Measurements from ENCODE around the gene FAM174B. TPM values are rescaled to one million over a fixed set of nuclear protein-coding genes. Genes with fewer than 3 reads are reported as not detected.

The FAM174B gene
- total RNA-seq, 4 donors from 2014 or later = 6.6 to 16.5 (median 9.7) TPM

DNA sequence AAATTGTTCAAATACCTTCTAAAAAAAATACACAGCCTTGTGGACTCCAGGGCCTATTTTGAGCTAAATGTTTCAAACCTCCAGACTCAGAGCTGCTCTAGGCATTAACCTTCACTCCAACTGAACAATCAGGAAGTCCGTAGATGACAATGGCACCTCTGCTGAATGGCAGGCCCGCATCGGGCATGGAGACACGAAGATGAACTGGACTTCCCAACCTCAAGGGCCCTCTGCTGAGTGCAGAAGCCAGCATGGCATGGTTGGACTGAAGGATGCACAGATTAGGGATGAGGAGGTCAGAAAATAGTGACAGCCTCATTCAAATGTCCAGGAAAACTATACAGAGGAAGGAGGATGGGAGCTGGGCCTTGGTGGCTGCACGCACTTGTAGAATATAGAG, 2.2 kb downstream of the FAM174B start:
- 91 to 96% methylated on average over 5 of the region's 5 CpGs for WGBS, 2 donors
- Histone ChIP-seq H3K27me3 (peaks cover 0 to 3% of the 10 kb centered on the region in 2 donors), H3K36me3 (peaks cover 0 to 8% (median 0%) of the 10 kb centered on the region in 3 donors), H3K4me1 (peaks cover 0 to 21% (median 0%) of the 10 kb centered on the region in 4 donors), H3K27ac (no peak overlapping the region), H3K4me3 (no peak overlapping the region), H3K9me3 (no peaks in the 10 kb centered on the region)
- no peak for DNase-seq (ENCODE audit: low spot score in 2 of 2)
- TF ChIP-seq EP300 (IDR thresholded peaks at IDR 0.05) (no peak), CTCF (IDR thresholded peaks at IDR 0.05) (no peak), POLR2A (IDR thresholded peaks at IDR 0.05) (no peak)

DNA sequence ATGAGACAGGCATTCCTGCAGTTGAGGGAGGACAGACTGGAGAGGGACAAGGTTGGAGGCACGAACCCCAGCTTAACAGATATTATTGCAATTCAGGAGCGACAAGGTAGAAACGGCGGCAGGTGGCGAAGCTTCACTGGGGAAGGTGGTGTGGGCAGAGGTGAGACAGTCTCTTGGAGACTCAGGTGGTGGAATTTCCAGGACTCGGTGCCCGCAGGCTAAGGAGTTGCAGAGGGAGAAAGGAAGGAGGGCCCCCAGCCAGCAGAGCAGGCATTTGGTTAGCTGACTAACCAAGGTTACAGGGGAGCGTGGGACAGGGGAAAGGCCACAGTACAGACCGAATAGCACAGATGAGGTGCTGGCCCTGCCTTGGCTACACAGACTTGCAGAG, 3.0 kb downstream of the FAM174B start:
- peaks cover 0 to 8% (median 0%) of the 10 kb centered on the region in 3 donors for H3K36me3 ChIP-seq
- 90 to 91% methylated on average over 9 of the region's 9 CpGs for WGBS, 2 donors
- H3K9me3 ChIP-seq = no peaks in the 10 kb centered on the region
- H3K27ac ChIP-seq = no peak overlapping the region
- DNase-seq (ENCODE audit: low spot score in 2 of 2) = no peak
- H3K4me1 ChIP-seq = peaks cover 0 to 21% (median 0%) of the 10 kb centered on the region in 4 donors
- TF ChIP-seq EP300 (IDR thresholded peaks at IDR 0.05) (no peak), POLR2A (IDR thresholded peaks at IDR 0.05) (no peak)
- H3K4me3 ChIP-seq = no peak overlapping the region
- peaks cover 0 to 3% of the 10 kb centered on the region in 2 donors for H3K27me3 ChIP-seq

- no peak for DNase-seq (ENCODE audit: low spot score in 2 of 2)
- peaks cover 0 to 21% (median 0%) of the 10 kb centered on the region in 4 donors for H3K4me1 ChIP-seq
- peaks cover 0 to 3% of the 10 kb centered on the region in 2 donors for H3K27me3 ChIP-seq
- no peak overlapping the region for H3K4me3 ChIP-seq
- H3K9me3 ChIP-seq = no peaks in the 10 kb centered on the region
- no peak for TF ChIP-seq POLR2A (IDR thresholded peaks at IDR 0.05)
- TF ChIP-seq EP300 (IDR thresholded peaks at IDR 0.05) = no peak
- TF ChIP-seq CTCF (IDR thresholded peaks at IDR 0.05) = no peak
- WGBS, 2 donors = 90 to 93% methylated on average over 10 of the region's 10 CpGs
- no peak overlapping the region for H3K27ac ChIP-seq
- peaks cover 0 to 8% (median 0%) of the 10 kb centered on the region in 3 donors for H3K36me3 ChIP-seq
These were observed 3.5 kb downstream of the FAM174B start for GRCh38 chr15:92651877-92652575.

DNA sequence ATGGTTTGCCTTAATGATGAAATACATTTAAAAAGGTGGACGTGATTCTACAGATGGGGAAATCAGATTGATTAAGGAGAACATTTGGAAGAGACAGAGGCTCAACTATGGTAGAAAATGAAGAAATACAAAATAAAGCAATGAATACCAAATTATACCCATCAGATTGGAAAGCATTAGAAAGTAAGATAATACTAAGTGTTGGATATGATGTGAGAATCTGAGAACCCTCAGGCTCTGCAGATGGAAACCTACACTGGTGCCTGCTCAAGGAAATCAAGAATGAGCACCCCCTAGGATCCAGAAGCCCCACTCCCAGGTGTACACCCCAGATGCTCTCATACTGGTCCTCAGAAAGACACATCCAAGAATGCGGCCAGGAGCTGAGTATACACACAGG, 4.6 kb downstream of the FAM174B start:
- no peak for DNase-seq (ENCODE audit: low spot score in 2 of 2)
- peaks cover 0 to 18% (median 0%) of the 10 kb centered on the region in 4 donors for H3K4me1 ChIP-seq
- peaks cover 0 to 2% of the 10 kb centered on the region in 2 donors for H3K27me3 ChIP-seq

DNA sequence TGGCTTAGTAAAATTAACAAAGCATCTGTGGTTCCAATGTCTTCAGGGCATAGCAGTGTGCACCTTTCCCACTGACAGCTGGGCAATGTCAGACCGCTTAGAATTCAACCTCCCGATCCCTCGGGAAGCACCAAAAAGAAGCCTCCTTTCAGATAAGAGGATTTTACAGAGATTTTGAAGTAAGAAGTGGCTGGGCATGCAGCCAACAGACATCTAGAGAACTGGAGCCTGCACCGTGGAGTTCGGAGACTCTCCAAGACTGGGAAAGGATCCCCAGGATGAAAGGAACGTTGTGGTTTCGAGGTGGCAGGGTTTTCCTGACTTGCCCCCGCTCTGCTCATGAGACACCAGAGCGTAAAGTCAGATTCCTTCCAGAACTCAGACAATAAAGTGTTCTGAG, 5.3 kb downstream of the FAM174B start:
- Histone ChIP-seq H3K27me3 (no peaks in the 10 kb centered on the region), H3K9me3 (no peaks in the 10 kb centered on the region), H3K4me1 (peaks cover 0 to 13% (median 0%) of the 10 kb centered on the region in 4 donors), H3K27ac (no peak overlapping the region), H3K36me3 (peaks cover 0 to 8% (median 0%) of the 10 kb centered on the region in 3 donors), H3K4me3 (no peak overlapping the region)
- TF ChIP-seq EP300 (IDR thresholded peaks at IDR 0.05) (no peak), POLR2A (IDR thresholded peaks at IDR 0.05) (no peak)
- DNase-seq (ENCODE audit: low spot score in 2 of 2) = no peak
- 63 to 65% methylated on average over 9 of the region's 9 CpGs for WGBS, 2 donors

More for the DNA sequence above, 4.6 kb downstream of the FAM174B start:
- Histone ChIP-seq H3K9me3 (no peaks in the 10 kb centered on the region), H3K36me3 (peaks cover 0 to 8% (median 0%) of the 10 kb centered on the region in 3 donors), H3K4me3 (no peak overlapping the region), H3K27ac (no peak overlapping the region)
- TF ChIP-seq EP300 (IDR thresholded peaks at IDR 0.05) (no peak), CTCF (IDR thresholded peaks at IDR 0.05) (no peak), POLR2A (IDR thresholded peaks at IDR 0.05) (no peak)
- WGBS, 2 donors = 92 to 97% methylated on average over 2 of the region's 2 CpGs

GRCh38 chr15:92648190-92648875, 7.2 kb downstream of the FAM174B start:
- no peak for TF ChIP-seq EP300 (IDR thresholded peaks at IDR 0.05)
- TF ChIP-seq CTCF (IDR thresholded peaks at IDR 0.05) = no peak
- TF ChIP-seq POLR2A (IDR thresholded peaks at IDR 0.05) = no peak
- Histone ChIP-seq H3K4me1 (peaks cover 0 to 4% (median 0%) of the 10 kb centered on the region in 4 donors), H3K27ac (no peak overlapping the region), H3K36me3 (peaks cover 0 to 8% (median 0%) of the 10 kb centered on the region in 3 donors), H3K27me3 (no peaks in the 10 kb centered on the region), H3K9me3 (no peaks in the 10 kb centered on the region), H3K4me3 (no peak overlapping the region)
- 67 to 70% methylated on average over 8 of the region's 8 CpGs for WGBS, 2 donors
- no peak for DNase-seq (ENCODE audit: low spot score in 2 of 2)

Data from tibial nerve (tissue), 4 donors.